Parathyroid adenoma (tissue), 2 donors: ENCODE data around the gene DYRK4.

ENCODE experiments used
- H2AFZ ChIP-seq: fragments of 300-600 bp; sonication (generic); one replicate; pipeline ENCODE4 v1.7.0; 2017; ENCODE audit warnings: antibody characterized with exemption, mild to moderate bottlenecking
- H3K27ac ChIP-seq: fragments of 300-600 bp; sonication (generic); one replicate; pipeline ENCODE4 v1.7.0; 2017
- H3K27me3 ChIP-seq: fragments of 300-600 bp; sonication (generic); one replicate; pipeline ENCODE4 v1.7.0; 2017; ENCODE audit warnings: low read length; ENCODE audit not compliant: control insufficient read depth, insufficient read depth
- H3K36me3 ChIP-seq: fragments of 300-600 bp; sonication (generic); one replicate; pipeline ENCODE4 v1.7.0; 2017; ENCODE audit warnings: low read length; ENCODE audit not compliant: control insufficient read depth, insufficient read depth
- H3K4me1 ChIP-seq: fragments of 300-600 bp; sonication (generic); one replicate; pipeline ENCODE4 v1.7.0; 2017; ENCODE audit warnings: control low read depth
- H3K4me2 ChIP-seq: fragments of 300-600 bp; sonication (generic); one replicate; pipeline ENCODE4 v1.7.0; 2017; ENCODE audit warnings: low read length
- H3K4me3 ChIP-seq: fragments of 300-600 bp; sonication (generic); one replicate; pipeline ENCODE4 v1.7.0; 2017; ENCODE audit warnings: low read depth, low read length
- H3K79me2 ChIP-seq: fragments of 300-600 bp; sonication (generic); one replicate; pipeline ENCODE4 v1.7.0; 2017; ENCODE audit warnings: control low read depth
- H3K9ac ChIP-seq: fragments of 300-600 bp; sonication (generic); one replicate; pipeline ENCODE4 v1.7.0; 2017; ENCODE audit warnings: mild to moderate bottlenecking
- H3K9me3 ChIP-seq: fragments of 300-600 bp; sonication (generic); one replicate; pipeline ENCODE4 v1.7.0; 2017; ENCODE audit warnings: low read length; ENCODE audit not compliant: control insufficient read depth
- CTCF ChIP-seq: fragments of 300-600 bp; sonication (generic); IDR thresholded peaks from one replicate; pipeline ENCODE4 v1.7.0; 2017; ENCODE audit warnings: antibody characterized with exemption, mild to moderate bottlenecking
- donor health status: primary hyperparathyroidism.

DYRK4 gene

GRCh38 chr12:4628406-4628805 lies 66.4 kb downstream of the DYRK4 start:
- Histone ChIP-seq H3K79me2 (no peaks in the 10 kb centered on the region), H3K27ac (no peak overlapping the region), H3K4me1 (no peaks in the 10 kb centered on the region), H3K4me3 (no peak overlapping the region), H3K9me3 (no peaks in the 10 kb centered on the region), H3K36me3 (no peaks in the 10 kb centered on the region), H3K27me3 (no peaks in the 10 kb centered on the region), H3K4me2 (no peak overlapping the region), H2AFZ (no peak overlapping the region), H3K9ac (no peak overlapping the region)
- TF ChIP-seq CTCF: no peak

- no peaks in the 10 kb centered on the region for H3K27me3 ChIP-seq
- H3K36me3 ChIP-seq: no peaks in the 10 kb centered on the region
- H3K27ac ChIP-seq: no peak overlapping the region
- no peaks in the 10 kb centered on the region for H3K79me2 ChIP-seq
- H3K9ac ChIP-seq: no peak overlapping the region
- H3K4me3 ChIP-seq: no peak overlapping the region
- no peak overlapping the region for H3K4me2 ChIP-seq
- H3K9me3 ChIP-seq: no peaks in the 10 kb centered on the region
- H2AFZ ChIP-seq: no peak overlapping the region
- no peaks in the 10 kb centered on the region for H3K4me1 ChIP-seq
- TF ChIP-seq CTCF: no peak
Observed at GRCh38 chr12:4630262-4630661, 68.3 kb downstream of the DYRK4 start.

- Histone ChIP-seq H3K79me2 (no peaks in the 10 kb centered on the region), H3K27ac (no peak overlapping the region), H3K4me1 (peaks cover 3% of the 10 kb centered on the region), H3K9ac (no peak overlapping the region), H3K9me3 (no peaks in the 10 kb centered on the region), H3K4me2 (no peak overlapping the region), H3K36me3 (no peaks in the 10 kb centered on the region), H3K27me3 (no peaks in the 10 kb centered on the region), H3K4me3 (no peak overlapping the region), H2AFZ (no peak overlapping the region)
- TF ChIP-seq CTCF: no peak
Observed at GRCh38 chr12:4643747-4644146, 81.7 kb downstream of the DYRK4 start.

GRCh38 chr12:4645023-4645422 lies 83.0 kb downstream of the DYRK4 start:
- no peak for TF ChIP-seq CTCF
- Histone ChIP-seq H3K9ac (no peak overlapping the region), H3K36me3 (no peaks in the 10 kb centered on the region), H2AFZ (no peak overlapping the region), H3K27me3 (no peaks in the 10 kb centered on the region), H3K4me2 (no peak overlapping the region), H3K27ac (no peak overlapping the region), H3K79me2 (peaks cover 12% of the 10 kb centered on the region), H3K4me1 (peaks cover 6% of the 10 kb centered on the region), H3K4me3 (no peak overlapping the region), H3K9me3 (no peaks in the 10 kb centered on the region)

GRCh38 chr12:4648104-4648500 lies 86.1 kb downstream of the DYRK4 start:
- Histone ChIP-seq H3K79me2 (peaks cover 20% of the 10 kb centered on the region), H3K4me1 (peaks cover 16% of the 10 kb centered on the region), H3K36me3 (no peaks in the 10 kb centered on the region), H3K27ac (peak overlapping the region; percentile 81), H3K4me2 (peak overlapping the region; percentile 76), H3K27me3 (no peaks in the 10 kb centered on the region), H3K9ac (no peak overlapping the region), H2AFZ (peak overlapping the region; percentile 99), H3K4me3 (peak overlapping the region; percentile 87), H3K9me3 (no peaks in the 10 kb centered on the region)
- no peak for TF ChIP-seq CTCF
